HL-60 (cell line): Measurements from ENCODE around the gene CDH23.

Source experiments
- CTCF ChIP-seq: IDR thresholded peaks from one replicate; pipeline ENCODE4 v1.5.1; 2011; ENCODE audit warnings: low read length, control low read depth, inconsistent platforms; ENCODE audit not compliant: insufficient read depth
- GABPA ChIP-seq: IDR thresholded peaks from 2 replicates; pipeline ENCODE4 v1.6.1; 2012; ENCODE audit warnings: low read depth
- POLR2AphosphoS5 ChIP-seq: IDR thresholded peaks from 2 replicates; pipeline ENCODE4 v1.6.1; 2012; ENCODE audit warnings: low read depth
- REST ChIP-seq: IDR thresholded peaks from 2 replicates; pipeline ENCODE4 v1.6.1; 2012; ENCODE audit warnings: low read depth; ENCODE audit not compliant: insufficient replicate concordance
- SPI1 ChIP-seq: IDR thresholded peaks from 2 replicates; pipeline ENCODE4 v1.6.1; 2012; ENCODE audit warnings: low read depth, mild to moderate bottlenecking, borderline replicate concordance

GRCh38 chr10:71442859-71443570, 46.3 kb downstream of the CDH23 start:
- TF ChIP-seq CTCF: no peak
- no peak for TF ChIP-seq GABPA
- no peak for TF ChIP-seq POLR2AphosphoS5
- TF ChIP-seq REST: no peak
- no peak for TF ChIP-seq SPI1
